ENCODE results near the gene RBM25. TPM values are rescaled to one million over a fixed set of nuclear protein-coding genes. Genes with fewer than 3 reads are reported as not detected.

RBM25 gene
- 21.8 and 26.7 TPM in 2 replicates for total RNA-seq

DNA sequence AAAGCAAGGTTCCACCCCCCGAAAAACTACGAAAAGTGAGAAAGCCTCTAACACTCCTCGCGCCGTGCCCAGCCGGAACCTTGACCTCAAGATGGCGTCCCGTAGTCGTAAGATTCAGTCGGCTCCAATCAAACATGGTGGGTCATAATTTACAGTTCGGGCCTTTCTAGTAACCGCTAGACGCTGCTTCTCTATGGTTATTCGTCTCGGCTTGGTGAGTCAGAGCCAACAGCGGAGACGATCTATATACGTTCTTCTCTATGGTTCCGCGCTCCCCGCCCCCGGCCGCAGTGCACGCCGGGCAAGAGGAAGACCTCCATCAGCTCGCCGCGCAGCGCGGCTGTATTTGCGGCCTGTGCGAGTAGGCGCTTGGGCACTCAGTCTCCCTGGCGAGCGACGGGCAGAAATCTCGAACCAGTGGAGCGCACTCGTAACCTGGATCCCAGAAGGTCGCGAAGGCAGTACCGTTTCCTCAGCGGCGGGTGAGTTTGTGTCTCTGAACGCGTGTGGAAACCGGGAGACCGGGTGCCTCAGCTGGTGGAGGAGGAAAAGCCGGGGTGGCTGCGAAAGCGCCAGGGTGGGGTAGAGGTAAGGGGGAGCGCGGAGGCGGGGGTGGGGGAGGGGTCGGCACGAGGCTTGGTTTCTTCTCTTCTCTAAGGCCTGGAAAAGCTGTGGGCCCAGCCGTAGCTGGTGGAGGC lies at the start of gene RBM25:
RBM25 (plus strand) TSS at position 311 of the 698 bp plus-strand sequence. CDS start 13,108 bp downstream, outside the sequence.

DNA sequence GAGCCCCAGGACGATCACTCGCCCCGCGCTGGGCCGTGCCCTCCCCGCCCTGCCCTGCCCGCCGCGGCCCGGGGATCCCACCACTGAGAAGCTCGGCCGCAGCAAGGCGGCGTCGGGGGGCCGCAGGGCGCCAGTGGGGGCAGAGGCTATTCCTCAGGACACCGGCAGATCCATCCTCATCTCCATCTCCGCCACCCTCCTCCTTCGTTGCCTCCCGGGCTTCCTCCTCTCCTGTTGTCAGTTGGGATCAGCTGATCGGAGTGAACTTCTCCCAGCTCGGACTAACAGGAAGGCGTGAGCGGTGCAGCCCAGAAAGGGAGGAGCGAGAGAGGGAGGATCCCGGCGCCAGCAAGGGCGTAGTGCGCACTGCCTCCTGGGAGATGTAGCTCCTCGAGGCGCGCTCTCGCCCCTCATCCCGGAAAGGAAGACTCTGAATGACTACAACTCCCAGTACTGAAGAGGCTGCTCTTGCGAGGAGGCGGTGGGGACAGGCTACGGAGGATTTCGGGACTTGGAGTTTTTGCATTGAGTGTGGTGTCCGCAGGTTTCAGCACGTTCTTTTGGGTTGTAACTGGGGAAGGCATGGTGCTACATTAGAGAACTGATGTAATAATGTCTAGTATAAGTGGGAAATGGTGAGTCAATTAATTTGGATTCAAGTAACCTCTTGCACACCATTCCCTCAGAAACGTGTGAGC lies 31.3 kb upstream of the RBM25 start, which contains the start of gene ZFYVE1:
ZFYVE1 (minus strand) TSS at position 262 of the 698 bp plus-strand sequence. CDS start 2,598 bp downstream, outside the sequence.

DNA sequence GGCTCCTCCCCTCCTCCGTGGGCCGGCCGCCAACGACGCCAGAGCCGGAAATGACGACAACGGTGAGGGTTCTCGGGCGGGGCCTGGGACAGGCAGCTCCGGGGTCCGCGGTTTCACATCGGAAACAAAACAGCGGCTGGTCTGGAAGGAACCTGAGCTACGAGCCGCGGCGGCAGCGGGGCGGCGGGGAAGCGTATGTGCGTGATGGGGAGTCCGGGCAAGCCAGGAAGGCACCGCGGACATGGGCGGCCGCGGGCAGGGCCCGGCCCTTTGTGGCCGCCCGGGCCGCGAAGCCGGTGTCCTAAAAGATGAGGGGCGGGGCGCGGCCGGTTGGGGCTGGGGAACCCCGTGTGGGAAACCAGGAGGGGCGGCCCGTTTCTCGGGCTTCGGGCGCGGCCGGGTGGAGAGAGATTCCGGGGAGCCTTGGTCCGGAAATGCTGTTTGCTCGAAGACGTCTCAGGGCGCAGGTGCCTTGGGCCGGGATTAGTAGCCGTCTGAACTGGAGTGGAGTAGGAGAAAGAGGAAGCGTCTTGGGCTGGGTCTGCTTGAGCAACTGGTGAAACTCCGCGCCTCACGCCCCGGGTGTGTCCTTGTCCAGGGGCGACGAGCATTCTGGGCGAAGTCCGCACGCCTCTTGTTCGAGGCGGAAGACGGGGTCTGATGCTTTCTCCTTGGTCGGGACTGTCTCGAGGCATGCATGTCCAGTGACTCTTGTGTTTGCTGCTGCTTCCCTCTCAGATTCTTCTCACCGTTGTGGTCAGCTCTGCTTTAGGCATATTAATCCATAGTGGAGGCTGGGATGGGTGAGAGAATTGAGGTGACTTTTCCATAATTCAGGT lies 78.3 kb downstream of the RBM25 start, which contains the start of gene PSEN1:
PSEN1 (plus strand) TSS at position 121 of the 839 bp plus-strand sequence. CDS start 11,513 bp downstream, outside the sequence.

Other genes starting within 250 kb of the RBM25 start
- 5.3 and 9.3 TPM in 2 replicates for gene DPF3, start 164.4 kb upstream of the RBM25 start, total RNA-seq
- gene DCAF4, start 132.1 kb upstream of the RBM25 start, total RNA-seq, result 10.8 and 12.8 TPM in 2 replicates
- 16.4 and 20.5 TPM in 2 replicates for gene ZFYVE1, start 31.4 kb upstream of the RBM25 start, total RNA-seq
- 46.6 and 55.3 TPM in 2 replicates for gene PSEN1, start 78.0 kb downstream of the RBM25 start, total RNA-seq
- 2.5 and 3.2 TPM in 2 replicates for gene PAPLN, start 179.0 kb downstream of the RBM25 start, total RNA-seq

Data from smooth muscle cell of the pulmonary artery (primary cell).